ENCODE results near the gene LIMK1. TPM values are rescaled to one million over a fixed set of nuclear protein-coding genes. Genes with fewer than 3 reads are reported as not detected.
"Not testable (repeated sequence)": the region's sequence is repeated elsewhere in the genome, so short reads cannot be mapped to it uniquely, and the experiment has no call there.

Gene LIMK1
- total RNA-seq, 3 donors from 2014 or later: 17.9 to 22.1 (median 19.3) TPM

GRCh38 chr7:74149071-74149470 lies 65.5 kb downstream of the LIMK1 start:
- H3K4me3 Mint-ChIP-seq: no peak overlapping the region
- DNase-seq: no peak
- no peaks in the 10 kb centered on the region for H3K4me1 Mint-ChIP-seq (ENCODE audit: low read depth)
- no peaks in the 10 kb centered on the region for H3K9me3 Mint-ChIP-seq
- peaks cover 3% of the 10 kb centered on the region for H3K27me3 Mint-ChIP-seq (ENCODE audit: low read depth)
- no peaks in the 10 kb centered on the region for H3K36me3 Mint-ChIP-seq (ENCODE audit: insufficient read depth)
- ATAC-seq: no peak

- DNase-seq (no peak), ATAC-seq (no peak)
- peaks cover 3% of the 10 kb centered on the region for H3K27me3 Mint-ChIP-seq (ENCODE audit: low read depth)
- H3K4me1 Mint-ChIP-seq (ENCODE audit: low read depth): no peaks in the 10 kb centered on the region
- H3K9me3 Mint-ChIP-seq: no peaks in the 10 kb centered on the region
- H3K36me3 Mint-ChIP-seq (ENCODE audit: insufficient read depth): no peaks in the 10 kb centered on the region
- no peak overlapping the region for H3K4me3 Mint-ChIP-seq
Observed at GRCh38 chr7:74149603-74150002, 66.0 kb downstream of the LIMK1 start.

- DNase-seq (no peak), ATAC-seq (no peak)
- H3K36me3 Mint-ChIP-seq (ENCODE audit: insufficient read depth): no peaks in the 10 kb centered on the region
- no peaks in the 10 kb centered on the region for H3K27me3 Mint-ChIP-seq (ENCODE audit: low read depth)
- no peaks in the 10 kb centered on the region for H3K4me1 Mint-ChIP-seq (ENCODE audit: low read depth)
- no peaks in the 10 kb centered on the region for H3K9me3 Mint-ChIP-seq
- H3K4me3 Mint-ChIP-seq: no peak overlapping the region
Observed at GRCh38 chr7:74153736-74154135, 70.1 kb downstream of the LIMK1 start.

- Mint-ChIP-seq H3K9me3 (no peaks in the 10 kb centered on the region), H3K36me3 (ENCODE audit: insufficient read depth) (no peaks in the 10 kb centered on the region), H3K4me3 (no peak overlapping the region), H3K27me3 (ENCODE audit: low read depth) (no peaks in the 10 kb centered on the region), H3K4me1 (ENCODE audit: low read depth) (no peaks in the 10 kb centered on the region)
- DNase-seq (no peak), ATAC-seq (no peak)
Observed at GRCh38 chr7:74155810-74156395, 72.3 kb downstream of the LIMK1 start.

- no peak for DNase-seq
- ATAC-seq: no peak
- Mint-ChIP-seq H3K27me3 (ENCODE audit: low read depth) (no peaks in the 10 kb centered on the region), H3K36me3 (ENCODE audit: insufficient read depth) (no peaks in the 10 kb centered on the region), H3K4me3 (no peak overlapping the region), H3K9me3 (no peaks in the 10 kb centered on the region), H3K4me1 (ENCODE audit: low read depth) (no peaks in the 10 kb centered on the region)
Observed at GRCh38 chr7:74157605-74158004, 74.0 kb downstream of the LIMK1 start.

GRCh38 chr7:74164985-74165456 lies 81.4 kb downstream of the LIMK1 start:
- Mint-ChIP-seq H3K27me3 (ENCODE audit: low read depth) (no peaks in the 10 kb centered on the region), H3K36me3 (ENCODE audit: insufficient read depth) (no peaks in the 10 kb centered on the region), H3K4me1 (ENCODE audit: low read depth) (no peaks in the 10 kb centered on the region), H3K4me3 (no peak overlapping the region), H3K9me3 (no peaks in the 10 kb centered on the region)
- DNase-seq (no peak), ATAC-seq (no peak)

GRCh38 chr7:74165867-74166593 lies 82.4 kb downstream of the LIMK1 start:
- Mint-ChIP-seq H3K4me1 (ENCODE audit: low read depth) (no peaks in the 10 kb centered on the region), H3K4me3 (no peak overlapping the region), H3K36me3 (ENCODE audit: insufficient read depth) (no peaks in the 10 kb centered on the region), H3K9me3 (no peaks in the 10 kb centered on the region), H3K27me3 (ENCODE audit: low read depth) (no peaks in the 10 kb centered on the region)
- DNase-seq (no peak), ATAC-seq (no peak)

GRCh38 chr7:74167324-74167723 lies 83.7 kb downstream of the LIMK1 start:
- not testable (repeated sequence) for ATAC-seq, H3K4me3 Mint-ChIP-seq

More at GRCh38 chr7:74167324-74167723, 83.7 kb downstream of the LIMK1 start:
- not testable (repeated sequence) for H3K9me3 Mint-ChIP-seq; DNase-seq; H3K27me3 Mint-ChIP-seq (ENCODE audit: low read depth); H3K4me1 Mint-ChIP-seq (ENCODE audit: low read depth); H3K36me3 Mint-ChIP-seq (ENCODE audit: insufficient read depth)

Other genes starting within 250 kb of the LIMK1 start
- under 1 TPM in 2 of 3 donors, not detected in 1; 0.41 to 0.69 TPM for gene METTL27, start 241.3 kb upstream of the LIMK1 start, total RNA-seq
- gene TMEM270, start 222.6 kb upstream of the LIMK1 start, total RNA-seq: not detected
- under 1 TPM in 2 of 3 donors, not detected in 1; 0.08 to 0.15 TPM for gene ELN, start 55.6 kb upstream of the LIMK1 start, total RNA-seq
- gene EIF4H, start 90.6 kb downstream of the LIMK1 start, total RNA-seq: 100 to 1,000 TPM; 427 to 433 (median 433) TPM
- gene LAT2, start 126.2 kb downstream of the LIMK1 start, total RNA-seq: 10 to 100 TPM in 1 of 3 donors, 1 to 10 TPM in 2; 2.5 to 12.5 (median 5.9) TPM
- gene RFC2, start 170.6 kb downstream of the LIMK1 start, total RNA-seq: 10 to 100 TPM; 71.4 to 85.2 (median 73.8) TPM
- gene CLIP2, start 205.6 kb downstream of the LIMK1 start, total RNA-seq: 1 to 10 TPM; 1.2 to 2.5 (median 1.4) TPM

All from activated T-cell treated with anti-CD3 and anti-CD28 coated beads, Interleukin-2, amount 50 U/mL, for 4 hours (primary cell).